HG03280 (cell line): ENCODE results near the gene PSMD3.
"Not testable (repeated sequence)": the region's sequence is repeated elsewhere in the genome, so short reads cannot be mapped to it uniquely, and the experiment has no call there.

Experiments used
- ATAC-seq: cut with Tn5 transposase; IDR thresholded peaks from one replicate; pipeline ENCODE4 v1.9.1; 2021; ENCODE audit warnings: mild to moderate bottlenecking, moderate library complexity; ENCODE audit not compliant: unreplicated experiment

Gene PSMD3

DNA sequence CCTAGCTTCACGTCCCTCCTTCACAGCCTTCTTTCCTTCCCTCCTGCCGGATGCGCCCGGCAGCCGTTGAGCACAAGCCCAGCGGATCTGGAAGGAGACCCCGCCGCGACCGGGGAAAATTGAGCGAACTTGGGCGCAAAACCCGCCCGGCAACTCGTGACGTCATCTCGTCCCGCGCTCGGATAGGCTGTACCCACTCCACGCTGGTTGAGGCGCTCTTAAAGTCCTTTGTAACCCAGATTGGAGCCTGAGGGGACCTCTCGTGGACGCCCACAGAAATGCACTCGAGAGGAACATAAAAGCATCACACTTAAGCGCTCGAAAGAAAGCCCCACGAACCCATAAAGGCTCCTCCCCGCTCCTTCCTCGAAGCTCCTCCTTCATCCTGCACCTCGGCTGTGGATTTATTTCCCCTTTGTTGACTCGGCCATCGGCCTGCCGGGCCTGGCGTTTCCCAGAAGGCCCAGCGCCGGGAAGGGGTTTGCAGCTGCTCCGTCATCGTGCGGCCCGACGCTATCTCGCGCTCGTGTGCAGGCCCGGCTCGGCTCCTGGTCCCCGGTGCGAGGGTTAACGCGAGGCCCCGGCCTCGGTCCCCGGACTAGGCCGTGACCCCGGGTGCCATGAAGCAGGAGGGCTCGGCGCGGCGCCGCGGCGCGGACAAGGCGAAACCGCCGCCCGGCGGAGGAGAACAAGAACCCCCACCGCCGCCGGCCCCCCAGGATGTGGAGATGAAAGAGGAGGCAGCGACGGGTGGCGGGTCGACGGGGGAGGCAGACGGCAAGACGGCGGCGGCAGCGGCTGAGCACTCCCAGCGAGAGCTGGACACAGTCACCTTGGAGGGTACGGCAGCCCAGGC is at the start of gene PSMD3:
TSS of gene PSMD3 (plus strand) at position 457 of the 856 bp plus-strand sequence. CDS start at position 621, 164 bp downstream.
- ATAC-seq = peak; percentile 91

DNA sequence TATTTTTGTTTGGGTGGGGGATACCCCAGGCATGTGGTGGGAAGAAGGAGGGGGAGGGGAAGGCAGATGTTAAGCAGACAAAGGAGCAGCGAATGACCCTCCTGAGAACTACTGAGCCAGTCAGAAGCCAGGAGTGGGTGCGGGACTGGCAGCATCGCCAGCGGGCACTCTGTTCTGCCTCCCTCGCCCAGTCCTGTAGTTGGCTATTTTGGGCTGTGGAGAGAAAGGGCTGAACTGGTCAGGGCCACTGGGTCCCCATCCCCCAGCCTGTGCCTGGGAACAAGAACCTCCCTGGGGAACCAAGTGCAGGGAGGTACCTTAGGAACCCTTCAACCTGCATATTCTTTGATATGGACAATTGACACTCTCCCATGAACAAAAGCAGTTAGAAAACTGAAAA is 46.7 kb upstream of the PSMD3 start:
- ATAC-seq = no peak

DNA sequence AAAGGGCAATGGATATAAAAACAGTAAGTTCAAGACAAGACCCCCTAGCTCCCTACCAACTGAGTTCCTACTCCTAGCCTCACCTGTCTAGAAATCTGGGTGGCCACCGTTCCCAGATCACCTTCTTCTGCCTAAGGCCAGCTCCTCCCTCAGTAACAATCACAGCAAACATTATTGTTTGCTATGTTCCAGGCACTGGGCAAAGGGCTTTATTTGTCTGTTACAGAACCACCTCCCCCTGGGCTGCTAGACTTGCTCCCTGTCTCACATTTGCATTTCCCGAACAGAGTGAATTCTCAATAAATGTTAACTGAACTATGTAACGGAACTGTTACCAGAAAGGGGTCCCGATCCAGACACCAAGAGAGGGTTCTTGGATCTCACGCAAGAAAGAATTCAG is 46.3 kb upstream of the PSMD3 start:
- no peak for ATAC-seq

DNA sequence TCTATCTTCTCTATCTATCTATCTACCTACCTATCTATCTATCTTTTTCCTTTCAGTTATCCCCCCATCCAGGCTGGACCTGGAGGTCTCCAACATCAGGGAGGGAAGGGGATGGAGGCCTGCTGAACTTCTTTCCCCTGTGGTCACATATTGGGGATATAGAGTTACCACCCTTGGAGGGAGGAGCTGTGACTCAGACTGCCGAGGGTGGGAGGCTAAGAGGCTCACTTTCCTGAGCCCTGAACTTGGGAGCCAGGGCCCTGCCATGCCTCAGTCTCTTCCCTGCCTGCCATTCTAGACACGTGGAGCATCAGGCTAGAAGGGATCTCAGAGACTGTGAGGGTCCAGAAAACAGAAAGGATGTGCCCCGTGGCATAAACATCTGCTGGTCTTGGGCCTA is 44.7 kb upstream of the PSMD3 start:
- ATAC-seq = no peak

DNA sequence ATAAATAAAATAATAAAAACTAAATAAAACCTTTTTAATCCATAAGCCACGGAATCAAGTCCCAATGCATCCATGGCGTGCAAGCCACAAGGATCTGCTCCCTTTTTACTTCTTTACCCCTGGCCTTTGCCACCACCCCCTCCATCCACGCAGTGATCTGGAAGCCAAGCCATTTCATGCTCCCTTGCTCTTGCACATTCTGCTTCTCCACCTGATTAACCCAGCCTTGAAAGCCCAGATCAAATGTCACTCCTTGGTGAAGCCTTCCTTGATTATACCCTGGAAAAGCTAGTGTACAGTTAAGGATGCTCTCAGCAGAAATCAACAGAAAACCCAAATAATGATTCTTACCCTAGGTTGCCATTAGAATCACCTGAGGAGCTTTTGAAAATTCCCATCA is 43.2 kb upstream of the PSMD3 start:
- no peak for ATAC-seq

DNA sequence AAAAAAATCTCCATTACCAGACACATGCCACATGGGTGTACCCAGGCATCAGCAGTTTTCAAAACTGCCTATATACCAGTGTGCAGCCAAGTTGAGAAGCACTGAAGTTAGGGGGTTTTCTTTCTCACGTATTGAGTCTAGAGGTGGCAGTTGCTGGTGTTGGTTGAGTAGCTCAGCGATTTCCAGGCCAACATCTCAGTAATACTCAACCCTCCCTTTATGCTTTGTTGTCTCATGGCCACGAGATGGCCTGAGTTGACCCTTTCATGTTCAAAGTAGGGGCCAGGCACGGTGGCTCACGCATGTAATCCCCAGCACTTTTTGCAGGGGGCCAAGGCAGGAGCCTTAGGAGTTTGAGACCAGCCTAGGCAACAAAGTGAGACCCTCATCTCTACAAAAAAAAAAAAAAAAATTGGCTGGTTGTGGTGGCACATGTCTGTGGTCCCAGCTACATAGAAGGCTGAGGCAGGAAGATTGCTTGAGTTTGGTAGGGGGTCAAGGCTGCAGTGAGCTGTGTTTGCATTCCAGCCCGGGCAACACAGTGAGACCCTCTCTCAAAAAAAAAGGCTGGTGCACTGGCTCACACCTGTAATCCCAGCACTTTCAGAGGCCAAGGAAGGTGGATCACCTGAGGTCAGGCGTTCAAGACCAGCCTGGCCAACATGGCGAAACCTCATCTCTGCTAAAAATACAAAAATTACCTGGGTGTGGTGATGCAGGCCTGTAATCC is 42.3 kb upstream of the PSMD3 start:
- no peak for ATAC-seq

DNA sequence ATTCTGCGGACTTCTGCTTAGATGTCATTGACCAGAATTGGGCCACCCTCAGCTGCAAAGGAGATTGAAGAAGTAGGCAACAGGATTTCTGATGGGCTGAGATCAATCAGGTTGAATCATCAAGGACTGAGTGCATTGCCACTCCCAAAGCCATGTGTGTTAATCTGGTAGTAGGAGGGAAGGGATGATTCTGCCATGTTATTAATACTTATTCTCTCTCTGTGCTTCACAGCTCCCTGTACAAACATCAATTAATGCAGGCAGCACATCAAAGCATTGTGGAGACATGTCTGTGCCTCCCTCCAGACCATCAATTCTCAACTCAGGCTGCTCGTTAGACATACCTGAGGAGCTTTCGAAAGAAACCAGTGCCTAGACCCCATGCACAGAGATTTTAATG is 41.5 kb upstream of the PSMD3 start:
- ATAC-seq = no peak

DNA sequence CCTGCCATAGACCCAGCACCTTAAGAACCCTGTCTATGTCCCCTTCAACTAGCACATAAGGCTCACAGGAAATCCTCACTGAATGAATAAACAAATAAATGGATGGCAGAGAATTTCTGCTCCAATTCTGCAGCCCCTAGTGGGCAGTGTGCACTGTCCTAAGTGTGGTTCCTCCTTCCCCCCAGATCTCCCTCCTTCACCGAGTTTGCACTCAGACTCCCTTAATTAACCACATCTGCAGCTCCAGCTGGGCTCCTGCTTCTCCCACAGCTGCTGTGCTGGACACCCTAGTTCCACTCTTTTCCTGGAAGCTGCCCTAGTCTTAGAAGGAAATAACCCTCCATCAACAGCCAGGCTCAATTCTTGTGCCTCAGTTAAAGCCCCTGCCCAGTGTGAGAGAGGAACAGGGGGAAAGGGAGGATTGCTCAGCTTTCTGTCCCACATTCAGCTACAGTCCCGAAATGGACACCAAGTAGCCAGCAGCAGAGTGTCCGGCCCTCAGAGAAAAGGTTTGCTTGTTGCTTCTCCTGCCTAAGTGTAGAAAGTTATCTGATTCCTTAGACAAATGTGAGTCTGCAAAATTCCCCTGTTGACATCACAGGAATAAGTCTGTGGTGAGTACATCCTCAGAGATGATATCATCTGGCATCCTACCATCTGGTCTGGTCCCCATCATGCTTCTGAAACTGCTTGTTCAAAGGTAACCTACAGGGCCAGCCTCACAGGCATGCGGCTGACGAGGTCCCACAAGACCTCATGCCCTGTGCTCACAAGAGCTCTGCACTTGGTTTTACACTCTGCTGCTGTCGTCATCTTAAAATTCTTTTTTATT is 40.8 kb upstream of the PSMD3 start:
- peak; percentile 43 for ATAC-seq

DNA sequence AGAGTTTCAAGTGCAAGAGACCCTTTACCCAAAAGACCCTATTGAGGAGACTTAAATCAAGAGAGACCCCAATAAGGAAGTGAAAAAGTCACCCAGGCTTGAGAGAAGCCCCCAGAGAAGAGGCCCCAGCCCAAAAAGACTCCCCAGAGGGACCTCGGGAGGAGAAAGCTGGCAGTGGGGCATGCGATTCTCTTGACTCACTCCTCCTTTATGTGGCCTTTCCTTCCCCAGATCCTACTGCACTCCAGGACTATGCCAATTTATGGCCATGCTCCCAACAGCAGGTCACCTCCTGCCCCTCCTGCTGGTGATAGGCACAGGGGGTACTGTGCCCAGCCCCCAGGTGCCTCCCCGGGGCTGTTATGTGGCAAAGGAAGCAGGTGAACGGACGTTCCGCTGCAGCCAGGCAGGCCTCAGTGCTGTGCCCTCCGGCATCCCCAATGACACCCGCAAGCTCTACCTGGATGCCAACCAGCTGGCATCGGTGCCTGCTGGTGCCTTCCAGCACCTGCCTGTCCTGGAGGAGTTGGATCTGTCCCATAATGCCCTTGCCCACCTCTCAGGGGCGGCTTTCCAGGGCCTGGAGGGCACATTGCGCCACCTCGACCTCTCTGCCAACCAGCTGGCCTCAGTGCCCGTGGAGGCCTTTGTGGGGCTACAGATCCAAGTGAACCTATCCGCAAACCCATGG is 36.8 kb upstream of the PSMD3 start:
- no peak for ATAC-seq

DNA sequence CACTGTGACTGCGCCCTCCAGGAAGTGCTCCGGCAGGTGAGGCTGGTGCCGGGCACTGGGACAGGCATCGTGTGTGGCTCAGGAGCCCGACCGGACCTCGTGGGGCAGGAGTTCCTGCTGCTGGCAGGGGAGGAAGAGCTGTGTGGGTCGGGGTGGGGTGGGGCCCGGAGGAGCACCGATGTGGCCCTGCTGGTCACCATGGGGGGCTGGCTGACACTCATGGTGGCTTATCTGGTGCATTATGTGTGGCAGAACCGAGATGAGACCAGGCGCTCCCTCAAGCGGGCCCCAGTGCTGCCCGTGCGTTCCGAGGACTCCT is 36.3 kb upstream of the PSMD3 start:
- ATAC-seq = no peak

DNA sequence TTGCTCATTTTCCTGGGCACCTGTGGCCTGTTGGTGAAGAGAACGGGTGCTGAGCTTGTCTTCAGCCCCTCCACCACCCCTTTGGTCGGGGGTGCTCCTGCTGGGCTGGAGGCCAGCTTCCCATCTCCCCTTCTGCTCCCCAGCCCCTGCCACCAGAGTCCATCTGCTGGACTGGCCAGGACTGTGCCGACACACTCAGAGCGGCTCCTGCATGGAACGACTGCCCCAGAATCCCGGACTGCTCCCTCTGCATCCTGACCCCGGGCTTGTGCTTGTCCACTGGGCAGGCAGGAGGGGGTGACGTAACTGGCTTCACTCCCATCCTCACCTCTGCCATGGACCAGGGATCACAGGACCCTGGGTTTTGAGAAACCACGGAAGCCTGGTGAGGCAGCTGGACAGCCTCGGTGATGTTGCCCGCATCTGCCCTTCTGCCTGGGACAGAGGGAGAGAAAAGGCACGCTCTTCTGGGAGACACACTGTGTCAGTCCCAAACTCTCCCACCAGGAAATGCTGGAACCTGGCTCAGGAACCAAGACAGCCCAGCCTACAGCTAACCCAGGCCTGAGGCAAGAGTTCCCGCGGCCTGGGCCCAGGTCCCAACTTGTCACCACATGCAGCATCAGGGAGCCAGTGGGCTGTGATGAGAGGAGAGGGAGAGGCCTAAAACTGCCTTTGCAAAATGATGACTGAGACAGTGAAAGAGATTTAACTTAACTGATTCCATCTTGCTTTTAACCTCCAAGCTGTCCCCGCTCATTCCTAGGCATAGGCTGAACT is 33.9 kb upstream of the PSMD3 start:
- no peak for ATAC-seq

DNA sequence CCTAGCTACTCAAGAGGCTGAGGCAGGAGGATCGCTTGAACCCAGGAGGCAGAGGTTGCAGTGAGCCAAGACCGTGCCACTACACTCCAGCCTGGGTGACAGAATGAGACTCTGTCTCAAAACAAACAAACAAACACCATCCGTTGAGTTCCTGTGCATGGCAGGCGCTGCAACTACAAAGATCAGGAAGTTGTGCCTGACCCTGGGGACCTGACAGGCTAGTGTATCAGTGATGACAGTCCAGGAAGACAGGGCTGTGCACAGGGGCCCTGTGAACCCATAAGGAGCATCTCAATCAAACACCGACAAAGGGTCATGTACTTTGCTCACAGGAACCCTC is 32.1 kb upstream of the PSMD3 start:
- ATAC-seq = not testable (repeated sequence)

DNA sequence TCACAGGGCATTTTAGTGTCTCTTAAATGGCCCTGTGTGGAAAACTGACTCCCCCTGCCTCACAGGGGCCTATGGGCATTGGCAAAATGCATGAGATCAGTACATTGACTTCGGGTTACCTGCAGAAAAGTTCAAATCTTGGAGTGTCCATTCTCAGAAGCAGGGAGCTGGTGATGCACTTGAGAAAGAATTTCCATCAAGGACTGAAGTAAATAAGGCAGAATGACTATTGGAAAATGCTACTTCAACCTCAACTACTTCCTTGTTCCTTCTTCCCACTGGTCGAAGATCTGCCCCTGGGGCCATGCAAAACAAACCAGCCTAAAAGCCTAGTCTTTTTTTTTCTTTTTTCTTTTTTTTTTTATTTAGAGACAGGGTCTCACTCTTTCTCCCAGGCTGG is 31.6 kb upstream of the PSMD3 start:
- no peak for ATAC-seq

DNA sequence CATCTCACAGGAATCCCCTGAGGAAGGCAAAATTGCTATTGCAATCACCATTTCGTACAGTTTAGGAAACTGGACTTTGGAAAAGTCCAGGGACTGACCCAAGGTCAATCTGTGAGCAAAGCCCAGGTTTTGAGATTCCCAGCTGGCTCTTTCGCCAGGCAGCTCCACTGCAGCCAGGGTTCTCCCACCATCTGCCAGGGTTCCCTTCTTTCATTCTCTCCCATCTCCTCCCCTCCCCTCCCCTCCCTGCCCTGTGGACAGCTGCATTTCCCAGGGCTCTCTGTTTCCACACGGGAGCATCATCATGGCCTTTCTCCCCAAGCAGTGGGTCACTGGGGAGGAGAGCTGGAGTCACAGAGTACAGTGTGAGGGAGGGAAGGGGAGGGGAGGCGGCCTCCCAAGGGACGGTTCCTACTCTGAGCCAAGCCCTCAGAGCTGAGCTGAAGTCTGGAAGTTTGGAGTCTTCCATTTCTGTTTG is 29.7 kb upstream of the PSMD3 start:
- ATAC-seq = no peak

DNA sequence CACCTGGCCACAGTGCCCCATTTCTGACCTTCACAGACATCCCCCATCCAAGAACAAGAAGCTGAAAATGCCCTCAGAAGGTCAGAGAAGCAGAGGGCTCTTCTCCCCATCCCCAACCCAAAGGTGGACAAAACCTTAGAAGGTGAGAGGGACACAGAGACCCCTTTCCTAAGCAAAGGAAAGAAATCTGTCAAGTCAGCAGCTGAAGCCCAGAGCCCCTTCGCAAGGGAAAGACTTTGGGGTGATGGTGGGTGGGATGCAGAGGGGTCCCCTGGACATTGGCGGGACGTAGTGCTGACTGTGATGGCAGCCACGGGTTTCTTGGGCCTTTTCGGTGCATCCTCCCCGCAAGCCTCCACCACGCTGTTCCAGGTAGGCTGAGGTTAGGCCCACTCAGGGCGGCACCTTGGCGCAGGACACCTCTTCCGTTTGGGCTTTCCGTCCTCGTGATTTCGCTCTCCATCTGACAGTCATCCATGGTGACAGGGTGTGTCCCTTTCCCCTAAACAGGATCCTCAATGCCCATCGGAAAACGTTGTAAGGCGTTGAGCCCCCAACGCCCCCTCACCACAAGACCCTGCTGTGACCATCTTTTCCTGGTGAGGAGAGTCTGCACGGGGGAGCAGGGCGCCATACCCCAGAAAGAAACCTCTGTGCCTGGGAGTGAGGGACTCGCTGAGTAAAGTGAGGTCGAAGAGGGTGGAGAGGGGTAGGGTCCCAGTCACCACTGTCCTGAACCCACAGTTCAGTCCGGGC is 28.5 kb upstream of the PSMD3 start:
- ATAC-seq = no peak

DNA sequence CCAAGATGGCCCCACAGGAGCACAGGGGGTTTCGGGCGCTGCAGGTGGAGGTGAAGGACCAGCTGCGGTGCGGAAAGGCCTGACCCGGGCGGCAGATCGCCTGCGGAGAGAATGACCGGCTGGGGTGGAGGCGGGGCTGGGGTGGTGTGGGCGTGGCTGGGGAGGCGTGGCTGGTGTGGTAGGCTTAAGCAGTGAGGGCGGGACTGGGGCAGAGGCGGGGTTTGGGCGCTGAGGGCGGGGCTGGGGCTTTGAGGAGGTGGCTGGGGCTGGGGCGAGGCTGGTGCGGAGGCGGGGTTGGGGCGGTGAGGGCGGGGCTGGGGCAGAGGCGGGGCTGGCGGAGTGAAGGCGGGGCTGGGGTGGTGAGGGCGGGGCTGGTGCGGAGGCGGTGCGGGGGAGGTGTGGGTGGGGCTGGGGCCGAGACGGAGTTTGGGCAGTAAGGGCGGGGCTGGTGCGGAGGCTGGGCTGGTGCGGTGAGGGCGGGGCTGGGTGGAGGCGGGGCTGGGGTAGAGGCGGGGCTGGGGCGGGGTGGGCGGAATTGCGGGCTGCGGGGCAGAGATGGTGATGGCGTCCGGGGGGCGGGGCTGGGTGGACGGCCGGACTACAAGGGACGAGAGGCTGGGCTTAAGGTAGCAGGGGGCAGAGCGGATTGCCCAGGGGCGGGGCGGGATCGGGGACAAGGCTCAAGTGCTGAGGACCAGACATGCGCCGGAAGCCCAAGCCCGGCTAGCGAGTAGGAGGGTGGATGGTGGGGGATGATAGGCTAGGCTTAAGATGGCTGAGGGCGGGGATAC is 27.7 kb upstream of the PSMD3 start:
- peak; percentile 69 for ATAC-seq

DNA sequence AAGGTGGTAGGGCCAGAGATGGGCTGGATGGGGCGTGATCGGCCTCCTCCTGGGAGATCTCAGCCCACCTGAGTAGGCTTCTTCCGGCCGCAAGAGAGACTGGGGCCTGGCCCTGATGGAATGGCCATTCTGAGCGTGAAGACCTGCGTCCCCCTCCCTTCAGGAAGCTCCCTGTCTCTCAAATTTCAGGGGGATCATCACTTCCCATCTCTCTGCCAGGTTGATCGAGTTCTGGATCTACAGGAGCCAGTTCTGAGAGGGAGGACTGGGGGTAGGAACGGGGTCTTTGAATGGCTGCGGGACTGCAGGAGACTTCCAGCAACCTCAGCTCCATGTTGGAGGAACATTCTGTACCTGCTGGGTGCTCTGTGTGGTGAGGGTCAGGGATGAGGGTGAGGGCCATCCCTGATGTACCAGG is 27.1 kb upstream of the PSMD3 start:
- no peak for ATAC-seq

DNA sequence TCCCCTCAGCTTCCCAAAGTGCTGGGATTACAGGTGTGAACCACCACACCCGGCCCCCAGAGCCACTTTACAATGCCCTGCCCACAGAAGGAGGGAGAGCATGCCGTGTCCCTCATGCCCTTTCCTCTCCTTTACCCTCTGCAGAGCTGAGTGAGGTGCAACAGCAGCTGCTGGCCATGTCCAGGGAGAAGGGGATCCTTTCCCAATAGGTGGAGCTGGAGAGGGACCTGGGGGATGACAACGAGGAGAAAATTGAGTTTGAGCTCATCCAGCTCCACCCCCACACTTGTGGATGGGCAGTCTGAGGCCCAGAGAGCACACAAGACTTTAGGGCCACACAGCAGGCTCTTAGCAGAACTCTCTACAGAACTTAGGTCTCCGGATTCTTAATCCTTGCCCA is 25.7 kb upstream of the PSMD3 start:
- ATAC-seq = no peak
